ENCODE data around the gene KCNH3.

DNA sequence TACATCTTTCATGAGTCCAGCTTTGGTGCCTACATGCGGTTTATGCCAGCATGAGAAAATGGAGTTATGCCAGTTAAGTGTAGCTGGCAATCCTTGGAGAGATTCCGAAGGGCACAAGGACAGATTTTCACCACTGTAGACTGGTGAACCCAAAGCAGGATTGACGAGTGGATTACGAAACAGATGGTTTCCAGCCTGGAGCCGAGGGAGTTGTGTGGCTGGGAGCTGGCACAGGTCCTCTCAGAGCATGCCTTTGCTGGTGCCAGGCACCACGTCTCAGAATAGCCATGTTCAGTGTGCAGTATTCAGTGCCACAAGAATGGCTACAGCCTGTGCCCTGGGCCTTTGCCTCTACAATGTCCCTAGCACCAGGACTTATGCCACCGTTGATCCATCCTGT lies 13.2 kb downstream of the KCNH3 start:
- TF ChIP-seq, protein P1, sequence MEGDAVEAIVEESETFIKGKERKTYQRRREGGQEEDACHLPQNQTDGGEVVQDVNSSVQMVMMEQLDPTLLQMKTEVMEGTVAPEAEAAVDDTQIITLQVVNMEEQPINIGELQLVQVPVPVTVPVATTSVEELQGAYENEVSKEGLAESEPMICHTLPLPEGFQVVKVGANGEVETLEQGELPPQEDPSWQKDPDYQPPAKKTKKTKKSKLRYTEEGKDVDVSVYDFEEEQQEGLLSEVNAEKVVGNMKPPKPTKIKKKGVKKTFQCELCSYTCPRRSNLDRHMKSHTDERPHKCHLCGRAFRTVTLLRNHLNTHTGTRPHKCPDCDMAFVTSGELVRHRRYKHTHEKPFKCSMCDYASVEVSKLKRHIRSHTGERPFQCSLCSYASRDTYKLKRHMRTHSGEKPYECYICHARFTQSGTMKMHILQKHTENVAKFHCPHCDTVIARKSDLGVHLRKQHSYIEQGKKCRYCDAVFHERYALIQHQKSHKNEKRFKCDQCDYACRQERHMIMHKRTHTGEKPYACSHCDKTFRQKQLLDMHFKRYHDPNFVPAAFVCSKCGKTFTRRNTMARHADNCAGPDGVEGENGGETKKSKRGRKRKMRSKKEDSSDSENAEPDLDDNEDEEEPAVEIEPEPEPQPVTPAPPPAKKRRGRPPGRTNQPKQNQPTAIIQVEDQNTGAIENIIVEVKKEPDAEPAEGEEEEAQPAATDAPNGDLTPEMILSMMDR (IDR thresholded peaks at IDR 0.05; ENCODE audit: poor library complexity, severe bottlenecking) = no peak
- TF ChIP-seq TAF1 (IDR thresholded peaks at IDR 0.05; ENCODE audit: low read depth) (no peak), MXI1 (conservative IDR thresholded peaks at IDR 0.05; ENCODE audit: poor library complexity, severe bottlenecking) (no peak), EZH2 (IDR thresholded peaks at IDR 0.05; ENCODE audit: borderline replicate concordance, insufficient read depth, low read length, poor library complexity, severe bottlenecking) (no peak), POLR2AphosphoS5 (IDR thresholded peaks at IDR 0.05) (no peak)
